HG03565 (cell line): Measurements from ENCODE around the gene DUSP2.

ENCODE experiments used
- ATAC-seq: cut with Tn5 transposase; IDR thresholded peaks from one replicate; pipeline ENCODE4 v1.9.1; 2021; ENCODE audit warnings: mild to moderate bottlenecking, moderate library complexity; ENCODE audit not compliant: unreplicated experiment

DUSP2 gene

DNA sequence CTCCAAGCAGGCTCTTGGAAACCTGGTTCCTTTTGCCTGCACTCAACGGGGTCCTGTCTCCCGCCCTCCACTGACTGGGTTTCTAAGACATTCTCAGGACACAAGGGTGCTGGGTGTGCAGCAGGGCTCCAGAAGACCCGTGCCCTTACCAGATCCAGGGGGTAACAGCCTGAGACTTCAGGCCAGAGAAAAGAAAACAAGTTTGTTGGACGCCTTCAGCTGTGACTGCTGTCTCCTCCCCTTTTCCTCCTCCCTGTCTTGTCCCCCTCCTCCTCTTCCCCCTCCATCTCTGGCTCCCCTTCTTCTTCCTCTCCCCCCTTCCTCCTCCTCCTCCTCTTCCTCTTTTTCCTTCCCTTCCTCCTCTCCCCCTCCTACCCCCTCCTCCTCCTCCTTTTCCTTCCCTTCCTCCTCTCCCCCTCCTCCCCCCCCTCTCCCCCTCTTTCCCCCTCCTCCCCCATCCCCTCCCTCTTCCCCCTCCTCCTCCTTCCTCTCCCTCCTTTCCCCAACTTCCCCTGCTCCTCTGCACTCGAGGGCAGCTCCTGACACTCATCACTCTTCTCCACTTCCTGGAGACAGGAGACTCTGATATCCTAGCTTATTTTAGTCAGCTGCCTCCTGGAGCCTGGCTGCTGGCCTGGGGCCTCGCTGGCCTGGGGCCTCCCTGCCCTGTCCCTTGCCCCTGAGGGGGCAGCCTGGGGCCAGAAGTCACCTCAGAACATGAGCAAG, 41.3 kb downstream of the DUSP2 start:
- ATAC-seq = no peak

DNA sequence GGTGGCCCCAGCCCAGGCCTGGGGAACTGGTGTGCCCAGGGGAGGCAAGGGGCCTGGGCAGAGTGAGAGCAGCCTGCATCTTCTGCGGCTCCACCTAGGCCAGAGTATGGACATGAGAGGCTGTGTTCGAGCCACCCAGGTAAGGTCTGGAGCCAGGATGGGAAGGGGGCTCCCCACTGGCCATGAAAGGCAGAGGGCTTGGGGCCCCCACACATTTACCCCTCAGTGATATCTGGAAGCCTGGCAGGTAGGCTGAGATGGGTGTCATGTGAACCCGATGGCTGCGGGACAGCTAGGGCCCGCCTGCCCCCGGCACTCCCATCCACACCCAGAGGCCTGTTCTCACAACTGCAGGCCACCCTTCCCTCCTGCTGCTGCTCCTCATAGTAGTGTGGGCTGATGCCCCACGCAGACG, 42.0 kb downstream of the DUSP2 start:
- no peak for ATAC-seq

DNA sequence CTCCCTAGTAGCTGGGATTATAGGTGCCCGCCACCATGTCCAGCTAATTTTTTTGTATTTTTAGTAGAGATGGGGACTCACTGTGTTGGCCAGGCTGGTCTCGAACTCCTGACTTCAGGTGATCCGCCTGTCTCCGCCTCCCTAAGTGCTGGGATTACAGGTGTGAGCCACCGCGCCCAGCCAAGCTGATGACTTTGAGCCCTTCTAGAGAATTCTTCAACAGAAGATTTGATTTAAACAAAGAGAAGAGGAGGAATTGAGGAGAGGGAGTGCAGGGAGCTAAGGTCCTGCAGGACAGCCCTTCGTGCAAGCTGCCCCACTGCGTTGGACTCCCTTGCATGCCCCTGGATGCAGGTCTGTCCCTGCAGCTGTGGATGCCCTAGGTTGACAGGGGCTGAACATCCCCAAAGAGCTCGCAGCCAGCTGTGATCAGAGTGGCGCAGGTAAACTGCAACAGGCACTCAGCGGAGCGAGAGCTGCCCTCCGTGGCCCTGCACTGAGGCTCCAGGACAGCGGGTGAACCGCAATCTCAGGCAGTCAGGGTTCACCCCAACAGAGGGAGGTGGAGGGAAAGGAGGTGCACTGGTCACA, 42.5 kb downstream of the DUSP2 start:
- ATAC-seq = no peak

- no peak for ATAC-seq
These were observed 44.3 kb downstream of the DUSP2 start for GRCh38 chr2:96100893-96101304.

GRCh38 chr2:96099861-96100798, 45.1 kb downstream of the DUSP2 start:
- ATAC-seq = no peak

- ATAC-seq = no peak
These were observed 46.2 kb downstream of the DUSP2 start for GRCh38 chr2:96098900-96099590.

GRCh38 chr2:96097951-96098823, 47.1 kb downstream of the DUSP2 start:
- no peak for ATAC-seq

DNA sequence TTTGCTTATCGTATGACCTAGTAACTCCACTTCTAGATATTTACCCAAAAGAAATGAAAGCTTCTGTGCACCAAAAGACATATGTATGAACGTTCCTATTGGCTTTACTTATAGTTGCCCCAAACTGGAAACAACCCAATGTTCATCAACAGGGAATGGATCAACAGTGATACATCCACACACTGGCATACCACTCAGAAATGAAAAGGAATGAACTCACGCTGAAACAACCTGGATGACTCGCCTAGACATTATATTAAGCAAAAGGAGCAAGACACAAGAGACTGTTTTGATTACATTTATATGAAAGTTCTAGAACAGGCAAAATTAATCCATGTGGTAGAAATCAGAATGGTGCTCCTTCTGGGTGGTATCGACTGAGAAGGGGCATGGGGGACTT, 47.8 kb downstream of the DUSP2 start:
- ATAC-seq = no peak

- no peak for ATAC-seq
These were observed 50.1 kb downstream of the DUSP2 start for GRCh38 chr2:96095116-96095636.

GRCh38 chr2:96093528-96093927, 51.7 kb downstream of the DUSP2 start:
- no peak for ATAC-seq
